K562 (cell line): ENCODE data around the gene SEC14L1. TPM values are rescaled to one million over a fixed set of nuclear protein-coding genes. Genes with fewer than 3 reads are reported as not detected.

ENCODE experiments used
- ATAC-seq: fragments of 200-7000 bp; cut with Tn5 transposase; 3 replicates; pipeline ENCODE4 v1.9.1; 2020; ENCODE audit warnings: moderate library complexity
- BruUV-seq: library from RNA; stranded (reverse); fragments of 400-500 nt; replicated peaks from 2 replicates; lab custom pipeline; 2021; lab: Mats Ljungman, UMichigan
- CTCF ChIA-PET: fragments of 300-600 bp; formaldehyde crosslinking; extraction: SDS; loops from one replicate; lab custom pipeline; 2021; ENCODE audit warnings: low intra/inter-chr PET ratio; lab: Yijun Ruan, JAX
- POLR2A ChIA-PET: fragments of 300-600, 350-650 bp; sonication (Branson Sonifier 250); formaldehyde crosslinking; extraction: SDS; loops from one replicate; lab custom pipeline; 2021; ENCODE audit warnings: antibody characterized with exemption, inconsistent platforms; lab: Yijun Ruan, JAX
- DNase-seq, 4 experiments: peaks; one replicate each; pipeline versions ENCODE4 v3.0.0 to v3.0.0-alpha.2; 2011 to 2018; ENCODE audit warnings: low spot score in 3 of 4, mixed read lengths in 3 of 4; ENCODE audit errors: extremely low read depth in 1 of 4
- FAIRE-seq: peaks from 2 replicates; lab custom pipeline; 2011; peaks lifted over from hg19 to GRCh38; lab: Jason Lieb, UNC
- H2AFZ ChIP-seq: 2 replicates; pipeline ENCODE4 v1.6.0; 2011; ENCODE audit warnings: low read depth, low read length, control low read depth, inconsistent platforms
- H3K27ac ChIP-seq: fragments of 200-600 bp; 3 replicates; pipeline ENCODE4 v1.8.0; 2011; ENCODE audit warnings: low read depth, mild to moderate bottlenecking, control low read depth, inconsistent platforms, low read length, moderate library complexity, mixed read lengths; ENCODE audit errors: extremely low read depth
- H3K27me3 ChIP-seq, 2 experiments: fragments of 300-600 bp in 1 of 2; 2 replicates in 1 of 2; 3 replicates in 1 of 2; pipeline versions ENCODE4 v1.6.0 to v1.8.0; 2011; ENCODE audit warnings: inconsistent platforms in 2 of 2, low read length in 2 of 2, mild to moderate bottlenecking in 1 of 2, mixed read lengths in 1 of 2, moderate library complexity in 1 of 2; ENCODE audit not compliant: control insufficient read depth in 2 of 2, insufficient read depth in 2 of 2
- H3K36me3 ChIP-seq: fragments of 300-600 bp; 3 replicates; pipeline ENCODE4 v1.8.0; 2011; ENCODE audit warnings: mild to moderate bottlenecking, low read length, inconsistent platforms; ENCODE audit not compliant: control insufficient read depth, insufficient read depth
- H3K4me1 ChIP-seq, 2 experiments: fragments of 200-600 bp in 1 of 2; replicated peaks in 1 of 2; 2 replicates in 1 of 2; 3 replicates in 1 of 2; pipeline versions ENCODE4 v1.5.1 to v1.8.0; 2011; ENCODE audit warnings: inconsistent platforms in 2 of 2, low read length in 2 of 2, mild to moderate bottlenecking in 1 of 2, mixed read lengths in 1 of 2, moderate library complexity in 1 of 2; ENCODE audit not compliant: control insufficient read depth in 2 of 2, insufficient read depth in 2 of 2
- H3K4me2 ChIP-seq: 2 replicates; pipeline ENCODE4 v1.6.1; 2011; ENCODE audit warnings: low read length, control low read depth, inconsistent platforms, mixed read lengths; ENCODE audit not compliant: insufficient read depth
- H3K4me3 ChIP-seq: fragments of 200-600 bp; sonication (generic), shearing (Covaris generic); 2 replicates; pipeline ENCODE4 v1.5.1; 2016; ENCODE audit warnings: control low read depth, inconsistent platforms
- H3K79me2 ChIP-seq: fragments of 200-600 bp; 3 replicates; pipeline ENCODE4 v1.8.0; 2011; ENCODE audit warnings: low read length, inconsistent platforms; ENCODE audit not compliant: control insufficient read depth, insufficient read depth
- H3K9ac ChIP-seq, 2 experiments: 2 replicates each; pipeline versions ENCODE4 v1.6.0 to v1.6.1; 2011; ENCODE audit warnings: low read depth in 2 of 2, low read length in 2 of 2, control low read depth in 1 of 2, inconsistent platforms in 1 of 2, mild to moderate bottlenecking in 1 of 2, mixed read lengths in 1 of 2; ENCODE audit not compliant: insufficient read depth in 1 of 2
- H3K9me1 ChIP-seq: one replicate; pipeline ENCODE4 v1.6.0; 2011; ENCODE audit warnings: inconsistent platforms, mild to moderate bottlenecking, low read length, moderate library complexity; ENCODE audit not compliant: control insufficient read depth, insufficient read depth
- H3K9me3 ChIP-seq: replicated peaks from 2 replicates; pipeline ENCODE4 v1.5.1; 2011; ENCODE audit warnings: low read depth, low read length, inconsistent platforms; ENCODE audit not compliant: control insufficient read depth, insufficient read depth
- H4K20me1 ChIP-seq: replicated peaks from 2 replicates; pipeline ENCODE4 v1.6.1; 2011; ENCODE audit warnings: low read length, inconsistent platforms, mixed read lengths; ENCODE audit not compliant: control insufficient read depth, insufficient read depth
- RBM17 ChIP-seq: fragments of 200-400 bp; formaldehyde crosslinking; IDR thresholded peaks from 2 replicates; pipeline ENCODE4 v1.6.1; 2017; ENCODE audit warnings: low read depth, mild to moderate bottlenecking, low read length, borderline replicate concordance
- WGBS: fragments of 100-300 bp; shearing (Covaris generic); methylation state at CpG from one replicate; pipeline ENCODE4 v1.1.6; 2016; ENCODE audit warnings: low coverage, mixed read lengths; ENCODE audit not compliant: insufficient coverage; ENCODE audit errors: missing lambda C conversion rate; 5-methylcytosine and 5-hydroxymethylcytosine counted together
- in situ Hi-C: fragments of 300-500 bp; cut with MboI; formaldehyde crosslinking; loops from 4 replicates; pipeline ENCODE4 v1.15.0; 2018; ENCODE audit warnings: inconsistent platforms, mixed read lengths
- intact Hi-C: fragments of 100-400 bp; cut with micrococcal nuclease; formaldehyde crosslinking; loops from 2 replicates; pipeline ENCODE4 v1.14.2; 2022
- polyA plus RNA-seq, 8 experiments: library from polyadenylated mRNA; depleted of rRNA in 4 of 8; stranded (reverse) in 5 of 8; unstranded in 3 of 8; fragments of >200 nt; fragmentation: Nextera tagmentation in 2 of 8; fragmentation: Illumina TruSeq in 1 of 8; extraction: Ambion mirVana in 2 of 8; extraction: Trizol in 1 of 8; gene quantifications; 2 replicates each; pipeline versions ENCODE4 v1.2.1 to v1.2.3, GENCODE V29; 2011 to 2014; ENCODE audit warnings: inconsistent platforms in 1 of 8, missing spikeins in 1 of 8
- total RNA-seq, 7 experiments: library from RNA; depleted of rRNA in 6 of 7; stranded (reverse); fragments of >200 nt in 6 of 7; fragmentation: Illumina TruSeq in 2 of 7; extraction: Trizol in 2 of 7; gene quantifications; 2 replicates each; pipeline versions ENCODE4 v1.2.1 to v1.2.3, GENCODE V29; 2011 to 2021; ENCODE audit warnings: low replicate concordance in 1 of 7
- TF ChIP-seq, protein P1 (sequence below): sonication (generic); formaldehyde crosslinking; IDR thresholded peaks from 2 replicates; pipeline ENCODE4 v1.8.0; 2022; ENCODE audit warnings: mild to moderate bottlenecking, missing genetic modification reagents

The SEC14L1 gene
- total and polyA plus RNA-seq, 9 of the 15 experiments (the other 6 are each of a cell fraction or from before 2014, with no cell fraction given) = 3.1 to 39.7 (median 15.2) TPM

- TF ChIP-seq RBM17 = no peak
- TF ChIP-seq, protein P1, sequence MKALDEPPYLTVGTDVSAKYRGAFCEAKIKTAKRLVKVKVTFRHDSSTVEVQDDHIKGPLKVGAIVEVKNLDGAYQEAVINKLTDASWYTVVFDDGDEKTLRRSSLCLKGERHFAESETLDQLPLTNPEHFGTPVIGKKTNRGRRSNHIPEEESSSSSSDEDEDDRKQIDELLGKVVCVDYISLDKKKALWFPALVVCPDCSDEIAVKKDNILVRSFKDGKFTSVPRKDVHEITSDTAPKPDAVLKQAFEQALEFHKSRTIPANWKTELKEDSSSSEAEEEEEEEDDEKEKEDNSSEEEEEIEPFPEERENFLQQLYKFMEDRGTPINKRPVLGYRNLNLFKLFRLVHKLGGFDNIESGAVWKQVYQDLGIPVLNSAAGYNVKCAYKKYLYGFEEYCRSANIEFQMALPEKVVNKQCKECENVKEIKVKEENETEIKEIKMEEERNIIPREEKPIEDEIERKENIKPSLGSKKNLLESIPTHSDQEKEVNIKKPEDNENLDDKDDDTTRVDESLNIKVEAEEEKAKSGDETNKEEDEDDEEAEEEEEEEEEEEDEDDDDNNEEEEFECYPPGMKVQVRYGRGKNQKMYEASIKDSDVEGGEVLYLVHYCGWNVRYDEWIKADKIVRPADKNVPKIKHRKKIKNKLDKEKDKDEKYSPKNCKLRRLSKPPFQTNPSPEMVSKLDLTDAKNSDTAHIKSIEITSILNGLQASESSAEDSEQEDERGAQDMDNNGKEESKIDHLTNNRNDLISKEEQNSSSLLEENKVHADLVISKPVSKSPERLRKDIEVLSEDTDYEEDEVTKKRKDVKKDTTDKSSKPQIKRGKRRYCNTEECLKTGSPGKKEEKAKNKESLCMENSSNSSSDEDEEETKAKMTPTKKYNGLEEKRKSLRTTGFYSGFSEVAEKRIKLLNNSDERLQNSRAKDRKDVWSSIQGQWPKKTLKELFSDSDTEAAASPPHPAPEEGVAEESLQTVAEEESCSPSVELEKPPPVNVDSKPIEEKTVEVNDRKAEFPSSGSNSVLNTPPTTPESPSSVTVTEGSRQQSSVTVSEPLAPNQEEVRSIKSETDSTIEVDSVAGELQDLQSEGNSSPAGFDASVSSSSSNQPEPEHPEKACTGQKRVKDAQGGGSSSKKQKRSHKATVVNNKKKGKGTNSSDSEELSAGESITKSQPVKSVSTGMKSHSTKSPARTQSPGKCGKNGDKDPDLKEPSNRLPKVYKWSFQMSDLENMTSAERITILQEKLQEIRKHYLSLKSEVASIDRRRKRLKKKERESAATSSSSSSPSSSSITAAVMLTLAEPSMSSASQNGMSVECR = 0 out of 2 replicates have a peak, but pooled peaks have one; percentile 34
- no TSS peak for BruUV-seq
- no peak for FAIRE-seq
- peaks cover 27 to 47% of the 10 kb centered on the region in 2 experiments for H3K4me1 ChIP-seq
- ChIA-PET CTCF (no interaction called here), POLR2A (interaction anchor here (0.6 to 2.3 kb wide), 8 partner anchors 8 to 75 kb away, joined by 3 to 11 read pairs (median 4); partner anchors contain the start of gene SEC14L1)
- H3K4me3 ChIP-seq = no peak overlapping the region
- in situ Hi-C loops (no loop called here), intact Hi-C loops (no loop called here)
- ATAC-seq = peak; percentile 15; the same call in 1 of the 3 replicates
- peak overlapping the region; percentile 46; the same call in 1 of the 3 replicates for H3K27ac ChIP-seq
- no peaks in the 10 kb centered on the region for H4K20me1 ChIP-seq
- peak overlapping the region; percentile 84 for H3K4me2 ChIP-seq
- peak overlapping the region in 1 of 2 experiments; percentile 46; a peak in 1 of 4 replicates for H3K9ac ChIP-seq
- peaks cover 3% of the 10 kb centered on the region; the same call in 1 of the 3 replicates for H3K36me3 ChIP-seq
- peaks cover 73% of the 10 kb centered on the region for H3K79me2 ChIP-seq
- peaks cover 17% of the 10 kb centered on the region for H3K9me3 ChIP-seq
- H3K9me1 ChIP-seq = no peaks in the 10 kb centered on the region
- DNase-seq = no peak
- no peaks in the 10 kb centered on the region for H3K27me3 ChIP-seq
- H2AFZ ChIP-seq = no peak overlapping the region
- WGBS = 77% methylated on average over 17 of the region's 17 CpGs
Measured at GRCh38 chr17:77163511-77164280, 22.9 kb downstream of the SEC14L1 start.
